Measurements from ENCODE around the gene LPIN3. TPM values are rescaled to one million over a fixed set of nuclear protein-coding genes. Genes with fewer than 3 reads are reported as not detected.

The LPIN3 gene
- total RNA-seq, 1 experiment from 2014 or later = 3.8 TPM

DNA sequence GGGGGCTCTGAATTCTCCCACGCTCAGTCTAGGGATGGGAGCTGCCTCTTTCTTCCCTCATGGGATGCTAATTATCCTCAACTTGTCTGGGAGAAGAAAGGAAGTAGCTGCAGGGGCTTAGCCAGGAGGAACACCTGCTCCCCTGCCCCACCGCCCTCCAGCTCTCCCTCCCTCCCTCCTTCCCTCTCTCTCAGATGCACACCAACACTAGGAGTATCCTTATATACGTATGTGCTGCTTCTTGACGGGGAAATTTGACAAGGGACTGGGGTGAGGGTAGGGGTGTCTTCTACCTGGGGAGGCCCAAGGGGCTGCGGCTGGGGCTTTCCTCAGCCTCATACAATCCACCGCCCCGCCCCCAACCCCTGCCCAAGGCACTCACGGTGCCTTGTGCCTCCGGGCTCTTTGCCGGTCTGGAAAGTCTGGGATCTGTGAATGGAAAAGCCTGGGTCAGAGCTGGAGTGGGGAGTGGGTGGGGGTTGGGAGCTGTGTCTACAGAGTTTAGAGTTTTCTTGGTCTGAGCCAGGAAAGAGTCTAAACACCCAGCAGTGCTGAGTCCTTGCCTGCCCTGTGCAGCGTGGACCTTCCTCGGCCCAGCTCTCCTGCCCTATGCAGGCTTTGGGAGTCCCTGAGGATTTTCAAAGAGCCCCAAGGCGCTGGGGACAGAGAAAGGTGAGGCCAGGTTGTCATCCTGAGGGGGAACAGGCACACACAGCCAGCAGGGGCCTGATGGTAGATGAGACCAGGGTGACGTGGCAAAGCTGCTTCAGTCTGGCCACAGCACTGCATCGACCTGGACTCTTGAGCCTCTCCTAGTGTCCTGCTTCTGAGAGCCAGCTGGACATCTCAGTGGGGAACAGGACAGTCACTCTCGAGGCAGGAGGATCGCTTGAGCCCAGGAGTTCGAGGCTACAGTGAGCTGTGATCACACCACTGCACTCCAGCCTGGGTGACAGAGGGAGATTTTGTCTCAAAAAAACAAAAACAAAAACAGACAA lies 55.3 kb downstream of the LPIN3 start:
- H2BK15ac ChIP-seq (ENCODE audit: low read depth, low read length) = no peak overlapping the region
- H2AK5ac ChIP-seq (ENCODE audit: insufficient read length, low read length) = no peak overlapping the region
- Mint-ChIP-seq H3K27ac (peak overlapping the region in 1 of 3 experiments; percentile 55; a peak in 3 of 7 replicates), H3K36me3 (ENCODE audit: insufficient read depth in 1 of 3, low read depth in 3 of 3) (no peaks in the 10 kb centered on the region), H3K27me3 (ENCODE audit: low read depth) (no peaks in the 10 kb centered on the region; the same call in 1 of the 2 replicates), H3K4me3 (no peak overlapping the region; a peak in 1 of 5 replicates), H3K9me3 (no peaks in the 10 kb centered on the region), H3K4me1 (peaks cover 19 to 22% of the 10 kb centered on the region in 2 experiments)
- no peaks in the 10 kb centered on the region for H3K9me3 ChIP-seq (ENCODE audit: control insufficient read depth, low read depth, low read length)
- H3K9ac ChIP-seq (ENCODE audit: extremely low read depth, insufficient read length, low read length) = no peak overlapping the region
- no peaks in the 10 kb centered on the region for H3K23me2 ChIP-seq (ENCODE audit: insufficient read length, low read depth, low read length, poor library complexity, severe bottlenecking)
- no peaks in the 10 kb centered on the region for H3K79me1 ChIP-seq (ENCODE audit: insufficient read depth, low read depth, low read length, poor library complexity, severe bottlenecking)
- peaks cover 8% of the 10 kb centered on the region; the same call in 1 of the 2 replicates for H3K4me1 ChIP-seq (ENCODE audit: insufficient read depth, low read length)
- no peak overlapping the region for H3K4ac ChIP-seq (ENCODE audit: low read depth, low read length)
- H4K20me1 ChIP-seq (ENCODE audit: control insufficient read depth, insufficient read depth, insufficient read length) = no peaks in the 10 kb centered on the region
- H3K23ac ChIP-seq (ENCODE audit: insufficient read length, low read depth, low read length) = no peak overlapping the region
- H3K27ac ChIP-seq (ENCODE audit: insufficient read length, low read depth, low read length) = no peak overlapping the region
- no CpG with 5 or more reads among the region's 18 CpGs for WGBS (ENCODE audit: extremely low coverage, insufficient read length, low lambda C conversion rate)
- no peak overlapping the region for H2AFZ ChIP-seq (ENCODE audit: low read length)
- H2BK12ac ChIP-seq (ENCODE audit: insufficient read length, low read depth, low read length) = no peak overlapping the region
- DNase-seq = peak; percentile 55
- no peaks in the 10 kb centered on the region for H3K79me2 ChIP-seq (ENCODE audit: insufficient read depth, low read length)
- H2BK20ac ChIP-seq (ENCODE audit: low read depth, low read length, poor library complexity, severe bottlenecking) = no peak overlapping the region
- H4K8ac ChIP-seq (replicated peaks; ENCODE audit: insufficient read length, low read depth, low read length) = no peak overlapping the region
- H2BK120ac ChIP-seq (ENCODE audit: low read depth, low read length, poor library complexity, severe bottlenecking) = no peak overlapping the region
- TF ChIP-seq, protein P1, sequence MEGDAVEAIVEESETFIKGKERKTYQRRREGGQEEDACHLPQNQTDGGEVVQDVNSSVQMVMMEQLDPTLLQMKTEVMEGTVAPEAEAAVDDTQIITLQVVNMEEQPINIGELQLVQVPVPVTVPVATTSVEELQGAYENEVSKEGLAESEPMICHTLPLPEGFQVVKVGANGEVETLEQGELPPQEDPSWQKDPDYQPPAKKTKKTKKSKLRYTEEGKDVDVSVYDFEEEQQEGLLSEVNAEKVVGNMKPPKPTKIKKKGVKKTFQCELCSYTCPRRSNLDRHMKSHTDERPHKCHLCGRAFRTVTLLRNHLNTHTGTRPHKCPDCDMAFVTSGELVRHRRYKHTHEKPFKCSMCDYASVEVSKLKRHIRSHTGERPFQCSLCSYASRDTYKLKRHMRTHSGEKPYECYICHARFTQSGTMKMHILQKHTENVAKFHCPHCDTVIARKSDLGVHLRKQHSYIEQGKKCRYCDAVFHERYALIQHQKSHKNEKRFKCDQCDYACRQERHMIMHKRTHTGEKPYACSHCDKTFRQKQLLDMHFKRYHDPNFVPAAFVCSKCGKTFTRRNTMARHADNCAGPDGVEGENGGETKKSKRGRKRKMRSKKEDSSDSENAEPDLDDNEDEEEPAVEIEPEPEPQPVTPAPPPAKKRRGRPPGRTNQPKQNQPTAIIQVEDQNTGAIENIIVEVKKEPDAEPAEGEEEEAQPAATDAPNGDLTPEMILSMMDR (conservative IDR thresholded peaks at IDR 0.05) = no peak
- no peak overlapping the region for H4K91ac ChIP-seq (ENCODE audit: insufficient read length, low read depth, low read length)
- H3K14ac ChIP-seq (ENCODE audit: insufficient read depth, low read length) = peak overlapping the region; percentile 61
- no peak overlapping the region for H3T11ph ChIP-seq (ENCODE audit: low read length)
- no peak overlapping the region for H3K4me2 ChIP-seq (ENCODE audit: insufficient read depth, insufficient read length, low read length)
- H3K56ac ChIP-seq (ENCODE audit: insufficient read length, low read depth, low read length) = no peak overlapping the region
- H2BK5ac ChIP-seq (ENCODE audit: insufficient read length, low read length) = no peak overlapping the region
- H4K5ac ChIP-seq (ENCODE audit: insufficient read length, low read depth, low read length) = no peak overlapping the region
- no peak overlapping the region for H3K18ac ChIP-seq (ENCODE audit: insufficient read length, low read depth, low read length)
- no peaks in the 10 kb centered on the region for H3K27me3 ChIP-seq (ENCODE audit: insufficient read depth, low read length)

Measured in H9 (cell line).